Hepatocyte (in vitro differentiated cells): ENCODE results near the gene RREB1.

Experiments
- CTCF ChIP-seq: fragments of 200-600 bp; sonication (generic); IDR thresholded peaks from 2 replicates; pipeline ENCODE4 v1.5.1; 2016; ENCODE audit warnings: antibody characterized with exemption, mild to moderate bottlenecking; ENCODE audit not compliant: poor library complexity
- EZH2 ChIP-seq: fragments of 200-600 bp; sonication (generic); IDR thresholded peaks from 2 replicates; pipeline ENCODE4 v1.6.1; 2016; ENCODE audit warnings: antibody characterized with exemption, mild to moderate bottlenecking, borderline replicate concordance
- EZH2phosphoT487 ChIP-seq: fragments of 200-600 bp; sonication (generic); IDR thresholded peaks from one replicate; pipeline ENCODE4 v1.6.1; 2018; ENCODE audit warnings: antibody characterized with exemption, mild to moderate bottlenecking, low read depth, moderate library complexity; ENCODE audit not compliant: unreplicated experiment, severe bottlenecking

- no peak for TF ChIP-seq CTCF
- no peak for TF ChIP-seq EZH2
- TF ChIP-seq EZH2phosphoT487: no peak
Observed at GRCh38 chr6:7261852-7262461, 154.2 kb downstream of the RREB1 start.
